CD4-positive, alpha-beta T cell treated with Interleukin-6 at 100 ng/mL for 8 hours (primary cell): ENCODE data around the gene IL27RA.
A peak's percentile ranks its signal among the peaks of the same experiment; 100 is the strongest.
"Not testable (repeated sequence)": the region's sequence is repeated elsewhere in the genome, so short reads cannot be mapped to it uniquely, and the experiment has no call there.

Experiments used
- DNase-seq: peaks from one replicate; pipeline ENCODE4 v3.0.0-alpha.2; 2020; ENCODE audit warnings: mixed read lengths, low spot score

The IL27RA gene

GRCh38 chr19:13999085-13999484 lies 32.5 kb upstream of the IL27RA start:
- no peak for DNase-seq

- DNase-seq: no peak
Measured at GRCh38 chr19:14000691-14001375, 30.7 kb upstream of the IL27RA start.

- DNase-seq: peak; percentile 60
Measured at GRCh38 chr19:14002571-14003250, 28.9 kb upstream of the IL27RA start.

- peak; percentile 30 for DNase-seq
Measured at GRCh38 chr19:14003251-14004055, 28.1 kb upstream of the IL27RA start.

- no peak for DNase-seq
Measured at GRCh38 chr19:14004619-14005348, 26.8 kb upstream of the IL27RA start.

GRCh38 chr19:14005349-14006084 lies 26.0 kb upstream of the IL27RA start:
- peak; percentile 89 for DNase-seq

GRCh38 chr19:14006085-14006765 lies 25.3 kb upstream of the IL27RA start, which contains the start of gene RFX1:
Gene RFX1, minus strand, starts transcription at chr19:14006320. Its CDS starts 12,477 bp downstream, at chr19:13993843.
- DNase-seq: peak; percentile 98

GRCh38 chr19:14006766-14007562 lies 24.6 kb upstream of the IL27RA start:
- no peak for DNase-seq

GRCh38 chr19:14012378-14012915 lies 19.1 kb upstream of the IL27RA start:
- DNase-seq: no peak

GRCh38 chr19:14015524-14016035 lies 16.0 kb upstream of the IL27RA start:
- no peak for DNase-seq

GRCh38 chr19:14019100-14019499 lies 12.5 kb upstream of the IL27RA start:
- no peak for DNase-seq

GRCh38 chr19:14019739-14020138 lies 11.8 kb upstream of the IL27RA start:
- DNase-seq: not testable (repeated sequence)

- DNase-seq: no peak
Measured at GRCh38 chr19:14021474-14021873, 10.1 kb upstream of the IL27RA start.

GRCh38 chr19:14022469-14022868 lies 9.1 kb upstream of the IL27RA start:
- DNase-seq: no peak

- DNase-seq: peak; percentile 13
Measured at GRCh38 chr19:14023404-14024235, 7.9 kb upstream of the IL27RA start.

GRCh38 chr19:14026652-14027192 lies 4.8 kb upstream of the IL27RA start:
- not testable (repeated sequence) for DNase-seq

GRCh38 chr19:14027856-14028450 lies 3.6 kb upstream of the IL27RA start, which contains the start of gene RLN3:
Gene RLN3, plus strand, starts transcription at chr19:14028148. Its CDS starts 57 bp downstream, at chr19:14028205.
- no peak for DNase-seq

- no peak for DNase-seq
Measured at GRCh38 chr19:14028901-14029300, 2.7 kb upstream of the IL27RA start.
